T-helper 1 cell treated with Interleukin-12 subunit alpha and Interleukin-12 subunit beta and Interleukin-4 antibody, amounts not matched to agents 30 μg/mL and 1 μg/mL, for 36 hours (primary cell): ENCODE results near the gene GABRG2.

Experiments used
- H3K27ac Mint-ChIP-seq: one replicate; pipeline ENCODE4 v1.8.0; 2021; ENCODE audit warnings: mild to moderate bottlenecking, mixed read lengths
- H3K27me3 Mint-ChIP-seq: one replicate; pipeline ENCODE4 v1.8.0; 2021; ENCODE audit warnings: low read depth, mixed read lengths
- H3K36me3 Mint-ChIP-seq: one replicate; pipeline ENCODE4 v1.8.0; 2021; ENCODE audit warnings: low read depth, mixed read lengths
- H3K4me1 Mint-ChIP-seq: one replicate; pipeline ENCODE4 v1.8.0; 2021; ENCODE audit warnings: low read depth, mixed read lengths
- H3K4me3 Mint-ChIP-seq: one replicate; pipeline ENCODE4 v1.8.0; 2021; ENCODE audit warnings: mild to moderate bottlenecking, moderate library complexity, mixed read lengths
- H3K9me3 Mint-ChIP-seq: one replicate; pipeline ENCODE4 v1.8.0; 2021; ENCODE audit warnings: mixed read lengths

The GABRG2 gene

DNA sequence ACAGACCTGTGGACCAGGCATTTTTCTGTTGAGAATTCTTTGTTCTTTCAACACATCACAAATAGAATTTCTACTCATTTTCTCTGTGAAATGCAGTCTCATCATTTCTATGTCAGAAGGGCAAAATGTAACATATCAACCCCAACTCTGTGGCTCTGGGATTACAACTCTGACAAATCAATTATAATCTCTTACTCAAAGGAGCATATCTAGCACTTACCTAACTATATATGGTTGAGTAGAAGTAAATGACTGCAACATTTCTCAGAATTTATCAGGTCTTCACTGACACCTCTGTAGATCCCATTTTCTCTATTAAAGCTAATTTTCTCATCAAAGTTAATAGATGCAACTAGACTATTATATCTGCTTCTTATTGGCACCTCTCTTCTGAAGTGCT, 64.8 kb downstream of the GABRG2 start:
- Mint-ChIP-seq H3K4me3 (no peak overlapping the region), H3K27ac (no peak overlapping the region)

GRCh38 chr5:162139190-162139589, 71.6 kb downstream of the GABRG2 start:
- peaks cover 8% of the 10 kb centered on the region for H3K9me3 Mint-ChIP-seq
- no peak overlapping the region for H3K4me3 Mint-ChIP-seq
- no peak overlapping the region for H3K27ac Mint-ChIP-seq
- H3K4me1 Mint-ChIP-seq, result no peaks in the 10 kb centered on the region
- no peaks in the 10 kb centered on the region for H3K36me3 Mint-ChIP-seq
- no peaks in the 10 kb centered on the region for H3K27me3 Mint-ChIP-seq

More for the DNA sequence above, 64.8 kb downstream of the GABRG2 start:
- Mint-ChIP-seq H3K27me3 (no peaks in the 10 kb centered on the region), H3K9me3 (no peaks in the 10 kb centered on the region), H3K36me3 (no peaks in the 10 kb centered on the region), H3K4me1 (no peaks in the 10 kb centered on the region)

- H3K27me3 Mint-ChIP-seq, result no peaks in the 10 kb centered on the region
- H3K4me1 Mint-ChIP-seq, result no peaks in the 10 kb centered on the region
- no peak overlapping the region for H3K4me3 Mint-ChIP-seq
- no peaks in the 10 kb centered on the region for H3K9me3 Mint-ChIP-seq
- H3K36me3 Mint-ChIP-seq, result no peaks in the 10 kb centered on the region
- H3K27ac Mint-ChIP-seq, result no peak overlapping the region
Observed at GRCh38 chr5:162154242-162154641, 86.7 kb downstream of the GABRG2 start.

DNA sequence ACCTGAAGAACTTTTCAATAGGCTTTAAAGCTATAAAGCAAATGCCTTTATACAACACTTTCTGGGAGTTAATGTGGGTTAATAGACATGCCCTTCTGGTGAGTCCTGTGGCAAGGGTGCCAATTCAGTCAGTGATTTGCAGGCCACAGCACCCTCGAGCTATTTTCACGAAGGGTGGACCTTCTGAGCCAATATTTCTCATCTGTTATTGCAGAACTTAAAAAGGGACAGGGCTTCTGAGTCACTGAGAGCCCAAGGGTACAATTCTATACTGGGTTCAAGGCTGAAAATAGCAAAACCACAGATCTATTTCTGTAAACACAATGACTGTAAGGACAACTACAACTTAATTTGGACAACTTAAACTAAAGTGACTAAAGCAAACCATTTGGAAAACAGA, 92.8 kb downstream of the GABRG2 start:
- H3K9me3 Mint-ChIP-seq, result no peaks in the 10 kb centered on the region
- no peak overlapping the region for H3K4me3 Mint-ChIP-seq

GRCh38 chr5:162163663-162164062, 96.1 kb downstream of the GABRG2 start:
- Mint-ChIP-seq H3K27ac (no peak overlapping the region), H3K27me3 (no peaks in the 10 kb centered on the region), H3K4me1 (no peaks in the 10 kb centered on the region), H3K36me3 (no peaks in the 10 kb centered on the region), H3K4me3 (no peak overlapping the region), H3K9me3 (peaks cover 12% of the 10 kb centered on the region)

More for the DNA sequence above, 92.8 kb downstream of the GABRG2 start:
- Mint-ChIP-seq H3K27ac (no peak overlapping the region), H3K36me3 (no peaks in the 10 kb centered on the region), H3K4me1 (no peaks in the 10 kb centered on the region), H3K27me3 (no peaks in the 10 kb centered on the region)

GRCh38 chr5:162174358-162174974, 106.9 kb downstream of the GABRG2 start:
- no peak overlapping the region for H3K27ac Mint-ChIP-seq
- H3K27me3 Mint-ChIP-seq, result no peaks in the 10 kb centered on the region
- no peaks in the 10 kb centered on the region for H3K4me1 Mint-ChIP-seq
- H3K9me3 Mint-ChIP-seq, result no peaks in the 10 kb centered on the region
- no peaks in the 10 kb centered on the region for H3K36me3 Mint-ChIP-seq
- H3K4me3 Mint-ChIP-seq, result no peak overlapping the region

DNA sequence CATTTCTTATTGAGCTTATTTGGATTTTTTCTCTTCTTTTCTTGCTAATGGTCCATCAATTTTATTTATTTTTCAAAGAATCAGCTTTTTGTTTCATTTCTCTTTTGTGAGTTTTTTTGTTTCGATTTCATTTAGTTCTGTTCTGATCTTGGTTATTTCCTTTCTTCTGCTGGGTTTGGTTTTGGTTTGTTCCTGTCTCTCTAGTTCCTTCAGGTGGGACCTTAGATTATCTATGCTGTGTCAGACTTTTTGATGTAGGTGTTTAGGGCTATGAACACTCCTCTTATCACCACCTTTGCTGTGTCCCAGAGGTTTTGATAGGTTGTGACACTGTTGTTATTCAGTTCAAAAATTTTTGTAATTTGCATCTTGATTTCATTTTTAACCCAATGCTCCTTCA, 119.8 kb downstream of the GABRG2 start:
- Mint-ChIP-seq H3K27me3 (no peaks in the 10 kb centered on the region), H3K4me1 (no peaks in the 10 kb centered on the region), H3K4me3 (no peak overlapping the region), H3K27ac (no peak overlapping the region), H3K9me3 (peaks cover 18% of the 10 kb centered on the region), H3K36me3 (no peaks in the 10 kb centered on the region)

DNA sequence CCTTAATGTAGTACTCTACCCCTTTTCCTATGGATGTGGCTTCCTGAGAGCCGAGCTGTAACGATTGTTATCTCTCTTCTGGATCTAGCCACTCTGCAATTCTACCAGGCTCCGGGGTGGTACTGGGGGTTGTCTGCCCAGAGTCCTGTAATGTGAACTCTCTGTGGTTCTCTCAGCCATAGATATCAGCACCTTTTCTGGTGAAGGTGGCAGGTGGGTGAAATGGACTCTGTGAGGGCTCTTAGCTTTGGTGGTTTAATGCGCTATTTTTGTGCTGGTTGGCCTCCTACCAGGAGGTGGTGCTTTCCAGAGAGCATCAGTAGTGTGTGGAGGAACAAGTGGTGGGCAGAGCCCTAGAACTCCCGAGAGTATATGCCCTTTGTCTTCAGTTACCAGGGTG, 122.1 kb downstream of the GABRG2 start:
- Mint-ChIP-seq H3K27me3 (no peaks in the 10 kb centered on the region), H3K36me3 (no peaks in the 10 kb centered on the region), H3K4me3 (no peak overlapping the region), H3K27ac (no peak overlapping the region), H3K9me3 (peaks cover 18% of the 10 kb centered on the region), H3K4me1 (no peaks in the 10 kb centered on the region)

GRCh38 chr5:162193012-162193411, 125.4 kb downstream of the GABRG2 start:
- peaks cover 18% of the 10 kb centered on the region for H3K9me3 Mint-ChIP-seq
- no peaks in the 10 kb centered on the region for H3K27me3 Mint-ChIP-seq
- no peaks in the 10 kb centered on the region for H3K4me1 Mint-ChIP-seq
- no peaks in the 10 kb centered on the region for H3K36me3 Mint-ChIP-seq
- no peak overlapping the region for H3K4me3 Mint-ChIP-seq
- no peak overlapping the region for H3K27ac Mint-ChIP-seq

- no peaks in the 10 kb centered on the region for H3K4me1 Mint-ChIP-seq
- no peaks in the 10 kb centered on the region for H3K27me3 Mint-ChIP-seq
- H3K27ac Mint-ChIP-seq, result no peak overlapping the region
- H3K4me3 Mint-ChIP-seq, result no peak overlapping the region
- no peaks in the 10 kb centered on the region for H3K36me3 Mint-ChIP-seq
- H3K9me3 Mint-ChIP-seq, result no peaks in the 10 kb centered on the region
Observed at GRCh38 chr5:162196351-162196750, 128.8 kb downstream of the GABRG2 start.

DNA sequence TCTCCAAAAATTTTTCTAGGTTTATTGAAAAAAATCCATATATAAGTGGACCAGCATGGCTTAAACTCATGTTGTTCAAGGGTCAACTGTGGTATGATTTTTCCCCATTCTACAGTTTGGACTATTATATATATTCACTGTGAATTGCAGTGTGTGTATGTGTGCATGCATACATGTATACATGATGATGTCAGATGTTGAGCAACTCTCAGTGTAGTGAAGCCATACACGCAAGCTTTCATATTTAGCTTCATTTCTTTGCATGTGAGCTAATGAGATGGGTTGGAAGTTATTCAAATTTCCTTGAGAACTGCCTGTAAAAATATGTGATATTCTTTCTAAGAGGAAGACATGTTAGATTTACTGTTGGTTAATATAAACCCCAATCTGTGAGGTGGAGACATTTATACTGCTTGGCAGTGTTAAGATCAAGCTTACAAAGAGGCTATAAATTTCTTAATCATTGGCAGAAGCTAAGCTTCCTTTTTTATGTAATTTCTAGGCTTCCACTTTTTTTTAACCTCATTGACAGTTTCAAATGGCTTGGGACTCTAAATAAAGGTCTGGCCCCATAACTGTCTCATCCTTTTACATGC, 134.8 kb downstream of the GABRG2 start:
- no peaks in the 10 kb centered on the region for H3K4me1 Mint-ChIP-seq
- H3K9me3 Mint-ChIP-seq, result no peaks in the 10 kb centered on the region
- H3K4me3 Mint-ChIP-seq, result no peak overlapping the region
- no peak overlapping the region for H3K27ac Mint-ChIP-seq
- no peaks in the 10 kb centered on the region for H3K27me3 Mint-ChIP-seq
- H3K36me3 Mint-ChIP-seq, result no peaks in the 10 kb centered on the region
